Measurements from ENCODE around the gene SERTAD3. TPM values are rescaled to one million over a fixed set of nuclear protein-coding genes. Genes with fewer than 3 reads are reported as not detected.
A peak's percentile ranks its signal among the peaks of the same experiment; 100 is the strongest.

SERTAD3 gene
- polyA plus RNA-seq, 1 donor (not counting 4 experiments of a cell fraction or from before 2014, with no cell fraction given): 11.8 TPM

DNA sequence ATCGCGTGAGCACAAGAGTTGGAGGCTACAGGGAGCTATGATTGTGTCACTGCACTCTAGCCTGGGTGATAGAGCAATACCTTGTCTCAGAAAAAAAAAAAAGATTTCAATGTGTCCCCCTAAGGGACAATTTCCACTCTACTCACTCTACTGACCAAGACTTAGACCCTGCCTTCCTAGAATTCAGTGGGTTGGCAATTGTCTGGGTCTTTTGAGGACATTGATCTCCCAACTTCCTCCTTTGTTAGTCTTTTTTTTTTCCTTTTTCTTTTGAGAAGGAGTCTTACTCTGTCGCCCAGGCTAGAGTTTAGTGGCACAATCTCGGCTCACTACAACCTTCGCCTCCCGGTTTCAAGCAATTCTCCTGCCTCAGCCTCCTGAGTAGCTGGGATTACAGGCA is 24.9 kb upstream of the SERTAD3 start:
- Histone ChIP-seq H3K79me2 (ENCODE audit: control insufficient read depth, insufficient read depth, low read length) (no peaks in the 10 kb centered on the region), H3K4me2 (ENCODE audit: control insufficient read depth, extremely low read depth, insufficient read depth, low read depth, low read length) (no peak overlapping the region), H3K36me3 (ENCODE audit: control insufficient read depth in 2 of 2, extremely low read depth in 1 of 2, insufficient read depth in 2 of 2, low read length in 2 of 2) (no peaks in the 10 kb centered on the region), H3K9me1 (ENCODE audit: control insufficient read depth, extremely low read depth, insufficient read depth, low read length) (no peaks in the 10 kb centered on the region), H3K9ac (ENCODE audit: control insufficient read depth, extremely low read depth, insufficient read depth, low read length) (no peak overlapping the region), H3K27ac (ENCODE audit: control insufficient read depth, insufficient read depth, low read length) (no peak overlapping the region), H3K4me1 (ENCODE audit: control insufficient read depth, extremely low read depth, insufficient read depth, low read length) (peaks cover 18% of the 10 kb centered on the region), H3K4me3 (ENCODE audit: control insufficient read depth in 2 of 3, extremely low read depth in 1 of 3, insufficient read depth in 2 of 3, low read depth in 1 of 3, low read length in 3 of 3) (no peak overlapping the region), H2AFZ (ENCODE audit: control insufficient read depth, low read length) (no peak overlapping the region), H3K27me3 (ENCODE audit: control insufficient read depth, extremely low read depth, insufficient read depth, low read length) (peaks cover 7% of the 10 kb centered on the region), H4K20me1 (ENCODE audit: control insufficient read depth, extremely low read depth, insufficient read depth, low read length) (no peaks in the 10 kb centered on the region), H3K9me3 (ENCODE audit: control insufficient read depth, low read depth, low read length) (no peaks in the 10 kb centered on the region)
- FAIRE-seq (no peak), DNase-seq (ENCODE audit: low read depth, low spot score) (no peak)
- dilution Hi-C loops (cut with MboI; ENCODE audit: extremely low pct_ligation_motif_present, low sequenced_read_pairs): no loop called here
- TF ChIP-seq, protein P1, sequence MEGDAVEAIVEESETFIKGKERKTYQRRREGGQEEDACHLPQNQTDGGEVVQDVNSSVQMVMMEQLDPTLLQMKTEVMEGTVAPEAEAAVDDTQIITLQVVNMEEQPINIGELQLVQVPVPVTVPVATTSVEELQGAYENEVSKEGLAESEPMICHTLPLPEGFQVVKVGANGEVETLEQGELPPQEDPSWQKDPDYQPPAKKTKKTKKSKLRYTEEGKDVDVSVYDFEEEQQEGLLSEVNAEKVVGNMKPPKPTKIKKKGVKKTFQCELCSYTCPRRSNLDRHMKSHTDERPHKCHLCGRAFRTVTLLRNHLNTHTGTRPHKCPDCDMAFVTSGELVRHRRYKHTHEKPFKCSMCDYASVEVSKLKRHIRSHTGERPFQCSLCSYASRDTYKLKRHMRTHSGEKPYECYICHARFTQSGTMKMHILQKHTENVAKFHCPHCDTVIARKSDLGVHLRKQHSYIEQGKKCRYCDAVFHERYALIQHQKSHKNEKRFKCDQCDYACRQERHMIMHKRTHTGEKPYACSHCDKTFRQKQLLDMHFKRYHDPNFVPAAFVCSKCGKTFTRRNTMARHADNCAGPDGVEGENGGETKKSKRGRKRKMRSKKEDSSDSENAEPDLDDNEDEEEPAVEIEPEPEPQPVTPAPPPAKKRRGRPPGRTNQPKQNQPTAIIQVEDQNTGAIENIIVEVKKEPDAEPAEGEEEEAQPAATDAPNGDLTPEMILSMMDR (optimal IDR thresholded peaks at IDR 0.05 in 1 of 3, IDR thresholded peaks at IDR 0.05 in 1 of 3, conservative IDR thresholded peaks at IDR 0.05 in 1 of 3; ENCODE audit: extremely low read depth in 1 of 3, insufficient read depth in 2 of 3, low read length in 3 of 3): no peak
- no peak for TF ChIP-seq EZH2 (IDR thresholded peaks at IDR 0.05; ENCODE audit: low read length)

DNA sequence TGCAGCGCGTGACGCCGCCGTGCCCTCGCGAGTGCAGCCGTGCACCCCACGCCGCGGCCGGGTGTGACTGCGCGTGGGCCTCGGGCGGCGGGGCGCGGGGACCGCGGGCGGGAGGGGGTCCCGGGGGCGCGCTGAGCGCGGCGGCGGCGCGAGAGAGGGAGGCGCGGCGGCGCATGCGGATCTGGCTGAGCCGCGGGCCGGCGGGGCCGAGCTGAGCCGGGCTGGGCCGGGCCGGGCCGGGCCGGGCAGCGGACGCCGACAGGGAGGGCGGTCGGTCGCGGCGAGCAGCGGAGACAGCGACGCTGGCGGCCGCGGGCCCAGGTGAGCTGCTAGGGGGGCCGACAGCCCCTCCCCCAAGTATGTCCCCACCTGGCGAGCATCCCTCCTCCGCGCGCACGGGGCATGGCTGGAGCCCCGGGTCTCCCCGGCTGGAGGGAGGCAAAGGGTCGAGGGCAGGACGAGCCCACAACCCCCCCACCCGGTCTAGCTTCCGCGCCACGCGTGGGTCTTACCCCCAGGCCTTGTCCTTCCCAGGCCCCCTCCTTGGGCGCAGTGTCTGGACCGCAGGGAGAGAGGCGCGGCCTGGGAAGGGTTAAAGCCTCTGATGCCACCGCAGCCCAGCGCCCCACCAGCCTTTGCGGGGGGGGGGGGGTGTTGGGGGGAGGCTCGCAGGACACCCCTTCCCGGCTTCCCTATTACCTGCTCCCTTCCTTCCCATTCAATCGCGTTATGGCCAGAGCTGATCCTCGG is 23.0 kb upstream of the SERTAD3 start, which contains the start of gene SPTBN4:
Gene SPTBN4 (plus strand): TSS at position 17 of the 750 bp plus-strand sequence. CDS start 5,621 bp downstream, outside the sequence.
- no peaks in the 10 kb centered on the region for H3K9me3 ChIP-seq (ENCODE audit: control insufficient read depth, low read depth, low read length)
- H3K4me1 ChIP-seq (ENCODE audit: control insufficient read depth, extremely low read depth, insufficient read depth, low read length): peaks cover 27% of the 10 kb centered on the region
- H3K79me2 ChIP-seq (ENCODE audit: control insufficient read depth, insufficient read depth, low read length): no peaks in the 10 kb centered on the region
- peak within 1 kb of the TSS; percentile 88 for H3K9ac ChIP-seq (ENCODE audit: control insufficient read depth, extremely low read depth, insufficient read depth, low read length)
- H3K36me3 ChIP-seq (ENCODE audit: control insufficient read depth in 2 of 2, extremely low read depth in 1 of 2, insufficient read depth in 2 of 2, low read length in 2 of 2): no peaks in the 10 kb centered on the region
- H3K27me3 ChIP-seq (ENCODE audit: control insufficient read depth, extremely low read depth, insufficient read depth, low read length): peaks cover 7% of the 10 kb centered on the region
- dilution Hi-C loops (cut with MboI; ENCODE audit: extremely low pct_ligation_motif_present, low sequenced_read_pairs): no loop called here
- no peaks in the 10 kb centered on the region for H3K9me1 ChIP-seq (ENCODE audit: control insufficient read depth, extremely low read depth, insufficient read depth, low read length)
- H3K4me3 ChIP-seq (ENCODE audit: control insufficient read depth in 2 of 3, extremely low read depth in 1 of 3, insufficient read depth in 2 of 3, low read depth in 1 of 3, low read length in 3 of 3): peak within 1 kb of the TSS; percentile 50 to 86 (median 82)
- no peak within 1 kb of the TSS for H3K27ac ChIP-seq (ENCODE audit: control insufficient read depth, insufficient read depth, low read length)
- no peaks in the 10 kb centered on the region for H4K20me1 ChIP-seq (ENCODE audit: control insufficient read depth, extremely low read depth, insufficient read depth, low read length)
- peak within 1 kb of the TSS; percentile 93 for H3K4me2 ChIP-seq (ENCODE audit: control insufficient read depth, extremely low read depth, insufficient read depth, low read depth, low read length)
- DNase-seq (ENCODE audit: low read depth, low spot score): no peak
- TF ChIP-seq, protein P1 (optimal IDR thresholded peaks at IDR 0.05 in 1 of 3, IDR thresholded peaks at IDR 0.05 in 1 of 3, conservative IDR thresholded peaks at IDR 0.05 in 1 of 3; ENCODE audit: extremely low read depth in 1 of 3, insufficient read depth in 2 of 3, low read length in 3 of 3): no peak
- TF ChIP-seq EZH2 (IDR thresholded peaks at IDR 0.05; ENCODE audit: low read length): no peak
- H2AFZ ChIP-seq (ENCODE audit: control insufficient read depth, low read length): peak within 1 kb of the TSS; percentile 80
- FAIRE-seq: no peak
